Measurements from ENCODE around the gene FAM117B.

GRCh38 chr2:202639231-202639630, 4.5 kb downstream of the FAM117B start:
- TF ChIP-seq CTCF (IDR thresholded peaks at IDR 0.05) (no peak), POLR2AphosphoS5 (IDR thresholded peaks at IDR 0.05) (no peak), POLR2A (IDR thresholded peaks at IDR 0.05) (no peak), EP300 (IDR thresholded peaks at IDR 0.05) (no peak)

Measured in sigmoid colon (tissue), 4 donors.